RCC 7860 (cell line): ENCODE data around the gene STX19.
A peak's percentile ranks its signal among the peaks of the same experiment; 100 is the strongest.

Source experiments
- DNase-seq: peaks from one replicate; pipeline ENCODE4 v3.0.0-alpha.2; 2015; ENCODE audit warnings: low spot score
- FAIRE-seq: peaks from 2 replicates; lab custom pipeline; 2012; peaks lifted over from hg19 to GRCh38; lab: Jason Lieb, UNC

STX19 gene

GRCh38 chr3:94036909-94037507, 8.6 kb upstream of the STX19 start:
- FAIRE-seq (no peak), DNase-seq (peak; percentile 24)

- DNase-seq (no peak), FAIRE-seq (peak; percentile 2)
These were observed 1.8 kb downstream of the STX19 start for GRCh38 chr3:94026623-94027022.

GRCh38 chr3:94024385-94024784, 4.0 kb downstream of the STX19 start:
- FAIRE-seq (no peak), DNase-seq (no peak)

GRCh38 chr3:94020293-94020692, 8.1 kb downstream of the STX19 start:
- DNase-seq, result no peak
- no peak for FAIRE-seq

- no peak for FAIRE-seq
- no peak for DNase-seq
These were observed 8.7 kb downstream of the STX19 start for GRCh38 chr3:94019659-94020058.

- no peak for DNase-seq
- no peak for FAIRE-seq
These were observed 13.4 kb downstream of the STX19 start for GRCh38 chr3:94015025-94015424.

- DNase-seq, result no peak
- no peak for FAIRE-seq
These were observed 16.2 kb downstream of the STX19 start for GRCh38 chr3:94012185-94012584.

- no peak for DNase-seq
- FAIRE-seq, result no peak
These were observed 17.1 kb downstream of the STX19 start for GRCh38 chr3:94011233-94011711.

- DNase-seq, result no peak
- FAIRE-seq, result no peak
These were observed 18.8 kb downstream of the STX19 start for GRCh38 chr3:94009608-94010007.

- FAIRE-seq (no peak), DNase-seq (no peak)
These were observed 20.1 kb downstream of the STX19 start for GRCh38 chr3:94008253-94008652.

GRCh38 chr3:94004301-94004910, 24.0 kb downstream of the STX19 start:
- DNase-seq, result peak; percentile 42
- peak; percentile 85 for FAIRE-seq

GRCh38 chr3:94001827-94002495, 26.4 kb downstream of the STX19 start:
- no peak for DNase-seq
- FAIRE-seq, result no peak

GRCh38 chr3:94001191-94001590, 27.2 kb downstream of the STX19 start:
- no peak for DNase-seq
- FAIRE-seq, result no peak

- FAIRE-seq (no peak), DNase-seq (no peak)
These were observed 34.3 kb downstream of the STX19 start for GRCh38 chr3:93994056-93994455.

- no peak for FAIRE-seq
- no peak for DNase-seq
These were observed 36.2 kb downstream of the STX19 start for GRCh38 chr3:93992207-93992606.

- FAIRE-seq, result no peak
These were observed 36.8 kb downstream of the STX19 start for GRCh38 chr3:93991631-93992030.

GRCh38 chr3:93989241-93989640, 39.2 kb downstream of the STX19 start:
- FAIRE-seq, result no peak
- DNase-seq, result no peak

More at GRCh38 chr3:93991631-93992030, 36.8 kb downstream of the STX19 start:
- no peak for DNase-seq

- DNase-seq, result no peak
These were observed 39.6 kb downstream of the STX19 start for GRCh38 chr3:93988764-93989163.

GRCh38 chr3:93988283-93988682, 40.1 kb downstream of the STX19 start:
- DNase-seq, result no peak

More at GRCh38 chr3:93988764-93989163, 39.6 kb downstream of the STX19 start:
- FAIRE-seq, result no peak

GRCh38 chr3:93984618-93985017, 43.8 kb downstream of the STX19 start:
- DNase-seq (no peak), FAIRE-seq (no peak)

More at GRCh38 chr3:93988283-93988682, 40.1 kb downstream of the STX19 start:
- no peak for FAIRE-seq

GRCh38 chr3:93983408-93983807, 45.0 kb downstream of the STX19 start:
- DNase-seq (no peak), FAIRE-seq (no peak)

GRCh38 chr3:93981649-93982048, 46.7 kb downstream of the STX19 start:
- DNase-seq (no peak), FAIRE-seq (no peak)
